HG03565 (cell line): ENCODE data around the gene GNPTAB.
"Not testable (repeated sequence)": the region's sequence is repeated elsewhere in the genome, so short reads cannot be mapped to it uniquely, and the experiment has no call there.

Experiments used
- ATAC-seq: cut with Tn5 transposase; IDR thresholded peaks from one replicate; pipeline ENCODE4 v1.9.1; 2021; ENCODE audit warnings: mild to moderate bottlenecking, moderate library complexity; ENCODE audit not compliant: unreplicated experiment

Gene GNPTAB

DNA sequence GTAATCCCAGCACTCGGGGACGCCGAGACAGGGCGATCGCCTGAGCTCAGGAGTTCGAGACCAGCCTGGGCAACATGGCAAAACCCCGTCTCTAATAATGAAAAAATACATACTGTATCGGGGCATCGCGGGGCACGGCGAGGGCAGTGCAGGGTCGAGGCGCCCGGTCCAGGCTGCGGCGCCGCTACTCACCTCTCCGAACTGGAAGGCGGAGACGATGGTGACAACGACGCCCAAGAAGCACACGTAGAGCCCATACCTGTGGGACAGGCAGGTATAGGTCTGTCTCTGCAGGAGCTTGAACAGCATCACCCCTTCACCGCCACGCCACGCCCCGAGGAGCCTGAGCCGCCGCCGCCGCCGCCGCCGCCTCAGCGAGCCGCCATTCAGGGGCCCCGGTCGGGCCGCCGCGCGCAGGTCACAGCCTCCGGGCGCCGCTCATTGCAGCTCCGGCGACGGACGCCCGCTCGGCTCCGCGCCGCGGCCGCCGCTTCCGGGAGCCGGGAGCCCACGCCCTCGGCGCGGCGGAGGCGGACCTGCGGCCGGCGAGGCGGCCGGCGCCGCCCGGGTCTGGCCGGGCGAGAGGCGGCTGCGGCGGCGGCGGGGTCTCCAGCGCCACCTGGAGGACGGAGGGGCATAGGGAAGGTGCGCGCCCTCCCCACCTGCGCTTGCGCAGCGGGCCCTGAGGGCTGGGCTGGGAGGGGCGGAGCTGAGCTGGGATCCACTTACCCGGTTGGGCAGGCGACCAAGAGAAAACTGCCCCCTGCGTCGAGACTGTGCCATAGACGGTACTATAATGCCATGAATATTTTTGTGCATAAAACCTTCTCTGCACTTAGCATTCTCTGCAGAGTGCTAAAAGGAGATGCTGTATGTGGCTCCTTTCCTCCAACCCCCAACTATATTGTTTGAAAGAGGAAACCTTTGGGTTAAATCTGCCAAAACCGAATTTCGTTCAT lies at the start of gene GNPTAB:
Gene GNPTAB (minus strand): TSS at position 593 of the 959 bp plus-strand sequence. CDS start 284 bp downstream, at position 309.
- peak; percentile 85 for ATAC-seq

DNA sequence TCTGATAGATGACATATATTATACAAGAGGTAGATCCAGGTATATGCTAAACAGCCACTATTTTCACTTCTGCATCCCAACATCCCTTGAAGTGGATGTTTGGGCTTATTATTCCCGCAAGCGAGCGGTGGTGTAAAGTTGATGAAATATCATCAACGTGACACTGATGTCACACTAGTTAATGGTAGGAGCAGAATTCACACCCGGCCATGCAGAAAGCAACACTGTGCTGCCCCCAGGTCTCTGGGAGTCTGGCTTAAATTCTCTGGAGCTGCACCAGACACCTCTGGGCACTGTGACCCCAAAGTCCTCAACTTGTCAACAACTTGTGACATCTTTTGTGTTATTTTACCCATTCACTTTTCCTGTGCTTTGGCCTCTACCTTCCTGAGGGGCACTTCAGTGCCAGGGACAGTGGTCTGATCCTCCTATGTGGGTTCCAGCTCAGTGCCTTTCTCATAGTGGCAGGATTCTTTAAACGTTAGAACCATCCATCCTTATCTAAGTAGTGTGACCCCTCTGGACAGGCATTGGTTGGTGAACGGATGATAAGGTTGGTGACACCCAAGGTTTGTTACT lies 47.6 kb upstream of the GNPTAB start:
- no peak for ATAC-seq

DNA sequence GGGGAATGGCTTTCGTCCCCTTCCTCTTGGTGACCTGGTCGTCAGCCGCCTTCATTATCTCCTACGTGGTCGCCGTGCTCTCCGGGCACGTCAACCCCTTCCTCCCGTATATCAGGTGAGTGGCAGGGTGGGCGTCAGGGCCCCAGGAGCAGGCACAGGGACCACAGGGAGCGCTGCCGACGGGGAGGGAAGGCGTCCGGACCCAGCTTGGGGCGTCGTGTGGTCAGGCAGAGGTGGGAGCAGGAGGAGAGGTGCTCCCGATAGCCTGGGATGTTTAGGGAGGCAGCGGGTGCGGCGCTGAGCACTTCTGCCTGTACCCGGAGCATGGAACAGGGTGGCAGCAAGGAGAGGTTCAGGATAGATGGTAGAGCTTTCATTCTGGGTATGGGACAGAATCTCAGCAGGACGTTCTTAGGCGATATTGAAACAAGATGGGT lies 47.1 kb upstream of the GNPTAB start:
- no peak for ATAC-seq

DNA sequence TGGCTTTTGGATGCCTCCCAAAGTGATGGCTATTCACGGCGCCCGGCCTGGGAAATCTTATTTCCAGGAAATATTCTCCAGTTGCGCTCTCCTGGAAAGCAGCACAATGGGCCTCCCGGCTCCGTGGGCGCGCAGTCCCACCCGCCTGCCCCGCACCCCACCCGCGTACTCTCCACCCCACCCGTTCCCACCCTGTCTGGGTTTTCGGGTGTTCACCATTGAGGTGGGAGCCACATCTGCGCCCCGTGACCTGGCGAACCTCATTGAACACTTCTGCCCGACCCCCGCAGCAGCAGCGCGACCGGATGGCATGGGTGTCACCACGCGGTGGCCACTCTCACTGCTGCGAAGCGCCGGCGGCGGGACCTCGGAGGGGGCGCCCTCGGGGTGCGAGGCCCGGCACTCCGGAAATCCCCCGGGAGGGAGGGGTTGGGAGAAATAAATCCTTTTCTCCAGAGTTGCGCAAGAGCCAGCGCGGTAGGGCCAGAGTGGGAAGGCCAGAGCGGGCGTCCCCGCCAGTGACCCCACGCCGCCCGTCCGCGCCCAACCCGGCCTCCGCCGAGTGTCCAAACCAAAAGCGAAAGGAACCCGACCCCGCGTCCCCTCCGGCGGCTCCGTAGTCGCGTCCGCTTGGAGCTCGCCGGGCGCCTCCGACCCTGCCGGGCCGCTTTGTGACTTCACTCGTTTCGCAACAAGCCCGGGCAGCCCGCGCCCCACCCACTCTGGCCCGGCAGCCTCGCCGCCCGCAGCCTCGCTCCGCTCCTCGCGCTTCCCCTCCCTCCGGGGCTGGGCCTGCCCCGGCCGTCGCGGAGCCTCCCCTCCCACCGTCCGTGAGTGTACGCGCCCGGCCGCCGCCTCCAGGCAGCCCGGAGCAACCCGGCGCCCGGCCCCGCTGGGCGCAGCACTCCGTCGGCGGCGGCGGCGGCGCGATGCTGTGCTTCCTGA lies 46.4 kb upstream of the GNPTAB start, which contains the start of gene DRAM1:
Gene DRAM1 (plus strand): TSS at position 720 of the 945 bp plus-strand sequence. CDS start 210 bp downstream, at position 930.
- ATAC-seq, result peak; percentile 81

DNA sequence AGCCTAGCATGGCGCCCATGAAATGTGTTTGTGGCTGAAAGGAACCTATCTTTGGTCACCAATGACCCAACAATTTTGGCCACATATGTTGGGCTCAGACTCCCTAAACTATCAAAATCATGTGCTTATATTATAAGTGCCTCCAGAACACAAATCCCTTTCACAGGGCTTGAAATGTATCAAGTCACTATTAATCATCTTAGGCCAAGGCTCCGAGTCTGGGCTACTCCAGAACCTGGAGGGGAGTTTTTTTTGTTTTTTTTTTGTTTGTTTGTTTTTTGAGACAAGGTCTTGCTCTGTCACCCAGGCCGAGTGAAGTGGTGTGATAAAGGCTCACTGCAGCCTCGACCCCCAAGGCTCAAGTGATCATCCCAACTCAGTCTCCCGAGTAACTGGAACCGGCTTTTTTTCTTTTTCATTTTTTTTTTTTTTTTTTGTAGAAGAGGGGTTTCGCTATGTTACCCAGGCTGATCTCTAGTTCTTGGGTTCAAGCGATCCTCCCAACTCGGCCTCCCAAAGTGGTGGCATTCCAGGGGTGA lies 45.6 kb upstream of the GNPTAB start:
- no peak for ATAC-seq

DNA sequence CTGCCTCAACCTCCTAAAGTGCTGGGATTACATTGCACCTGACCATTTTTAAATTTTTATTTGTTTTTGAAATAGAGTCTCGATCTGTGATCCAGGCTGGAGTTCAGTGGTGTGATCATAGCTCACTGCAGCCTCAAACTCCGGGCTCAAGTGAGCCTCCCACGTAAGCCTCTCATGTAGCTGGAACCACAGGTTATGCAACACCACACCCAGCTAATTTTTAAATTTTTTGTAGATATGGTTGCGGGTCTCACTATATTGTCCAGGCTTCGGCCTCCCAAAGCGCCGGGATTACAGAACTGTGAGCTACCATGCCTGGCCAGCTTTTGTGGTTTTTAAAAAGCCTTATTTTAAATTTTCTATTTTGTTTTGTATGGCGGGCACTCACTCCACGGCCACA lies 44.4 kb upstream of the GNPTAB start:
- ATAC-seq, result no peak

DNA sequence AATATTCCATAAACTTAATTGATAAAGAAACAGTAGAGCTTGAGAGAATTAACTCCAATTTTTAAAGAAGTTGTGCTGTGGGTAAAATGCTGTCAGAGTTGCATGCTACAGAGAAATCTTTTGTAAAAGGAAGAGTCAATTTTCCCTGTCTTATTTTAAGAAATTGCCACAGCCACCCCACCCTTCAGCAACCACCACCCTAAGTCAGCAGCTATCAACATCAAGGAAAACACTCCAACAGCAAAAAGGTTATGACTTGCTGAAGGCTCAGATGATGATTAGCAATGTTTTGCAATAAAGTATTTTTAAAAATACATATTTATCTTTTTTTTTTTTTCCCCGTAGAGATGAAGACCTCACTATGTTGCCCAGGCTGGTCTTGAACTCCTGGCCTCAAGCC lies 40.2 kb upstream of the GNPTAB start:
- no peak for ATAC-seq

DNA sequence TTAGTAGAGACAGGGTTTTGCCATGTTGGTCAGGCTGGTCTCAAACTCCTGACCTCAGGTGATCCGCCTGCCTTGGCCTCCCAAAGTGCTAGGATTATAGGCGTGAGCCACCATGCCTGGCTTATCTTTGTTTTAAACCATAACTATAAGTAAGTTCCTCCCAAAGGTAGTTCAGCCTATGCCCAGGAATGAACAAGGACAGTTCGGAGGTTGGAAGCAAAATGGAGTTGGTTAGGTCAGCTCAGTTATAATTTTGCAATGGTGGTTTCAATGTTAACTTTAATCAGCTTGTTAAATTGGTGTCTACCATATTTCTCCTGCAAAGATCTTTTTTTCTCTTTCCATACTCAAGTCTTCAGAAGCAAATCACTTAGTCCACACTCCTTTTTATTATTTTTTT lies 36.9 kb upstream of the GNPTAB start:
- ATAC-seq, result not testable (repeated sequence)

DNA sequence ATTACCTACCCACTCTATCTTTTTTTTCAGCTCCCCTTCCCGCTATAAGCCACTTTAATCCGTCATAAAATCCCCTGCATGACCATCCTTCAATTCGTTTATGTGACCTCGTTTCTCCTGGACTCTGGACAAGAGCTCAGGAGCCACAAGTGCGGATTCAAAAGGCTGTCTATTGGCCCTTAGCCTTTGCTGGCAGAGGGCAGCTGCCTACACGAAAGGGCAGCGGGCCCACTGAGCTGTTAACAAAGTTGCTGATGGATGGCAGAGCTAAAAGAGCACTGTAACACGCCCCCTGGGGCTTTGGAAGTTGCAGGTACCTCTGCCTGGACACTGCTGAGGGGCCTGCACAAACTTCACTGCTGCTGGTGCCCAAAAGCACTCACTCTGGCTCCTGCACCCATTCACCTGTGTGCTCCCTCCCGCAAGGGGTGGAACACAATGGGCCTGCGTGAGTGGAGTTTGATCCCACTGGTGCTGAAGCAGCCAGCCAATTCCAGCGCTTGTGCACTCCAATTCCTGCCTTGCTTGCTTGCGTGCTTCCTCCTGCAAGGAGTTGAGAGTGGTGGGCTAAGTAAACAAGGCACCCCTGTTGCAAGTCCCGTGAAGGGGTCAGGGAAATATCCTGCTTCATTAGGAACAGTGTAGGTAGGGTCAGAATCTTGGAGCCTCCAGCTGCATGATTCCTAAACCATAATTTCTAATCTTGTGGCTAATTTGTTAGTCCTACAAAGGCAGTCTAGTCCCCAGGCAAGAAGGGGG lies 36.0 kb upstream of the GNPTAB start:
- ATAC-seq, result no peak

DNA sequence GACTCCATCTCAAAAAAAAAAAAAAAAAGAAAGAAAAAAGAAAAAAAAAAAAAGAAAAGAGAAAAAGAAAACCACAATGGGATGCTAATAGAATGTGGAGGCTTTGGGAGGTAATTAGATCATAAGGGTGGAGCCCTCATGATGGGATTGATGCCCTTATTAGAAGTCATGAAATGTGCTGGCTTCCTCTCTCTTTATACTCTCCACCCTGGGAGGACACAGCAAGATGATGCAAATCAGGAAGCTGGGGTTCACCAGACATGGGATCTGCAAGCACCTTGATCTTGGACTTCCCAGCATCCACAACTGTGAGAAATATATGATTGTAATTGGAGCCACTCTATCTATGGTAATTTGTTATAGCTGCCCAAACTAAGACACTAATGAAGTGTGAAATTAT lies 33.2 kb upstream of the GNPTAB start:
- no peak for ATAC-seq

DNA sequence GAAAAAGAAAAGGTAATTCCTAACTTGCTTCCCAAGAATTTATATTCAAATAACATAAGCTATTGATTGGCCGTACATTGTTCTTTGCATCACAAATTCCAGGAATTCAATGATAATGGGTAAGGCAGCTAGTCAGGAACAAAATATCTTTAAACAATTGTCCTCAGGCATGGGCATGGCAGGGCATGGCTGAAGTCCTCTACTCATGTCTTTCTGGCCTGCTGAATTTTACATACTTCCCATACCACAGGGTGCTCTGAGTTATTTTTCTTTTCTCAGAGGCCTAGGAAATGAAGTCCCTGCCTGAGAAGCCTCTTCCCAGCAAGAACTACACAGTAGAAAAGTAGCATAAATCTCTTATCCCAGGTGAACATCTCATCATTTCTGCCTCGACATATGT lies 31.5 kb upstream of the GNPTAB start:
- ATAC-seq, result no peak

DNA sequence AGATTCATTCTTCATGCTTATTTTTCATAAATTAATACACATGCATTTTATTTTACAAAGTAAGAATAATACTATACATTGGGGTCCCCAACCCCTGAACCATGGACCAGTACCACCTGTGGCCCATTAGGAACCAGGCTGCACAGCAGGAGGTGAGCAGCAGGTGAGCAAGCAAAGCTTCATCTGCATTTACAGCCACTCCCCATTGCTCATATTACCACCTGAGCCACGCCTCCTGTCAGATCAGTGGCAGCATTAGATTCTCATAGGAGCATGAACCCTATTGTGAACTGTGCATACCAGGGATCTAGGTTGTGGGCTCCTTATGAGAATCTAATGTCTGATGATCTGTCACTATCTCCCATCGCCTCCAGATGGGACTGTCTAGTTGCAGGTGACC lies 30.9 kb upstream of the GNPTAB start:
- not testable (repeated sequence) for ATAC-seq

DNA sequence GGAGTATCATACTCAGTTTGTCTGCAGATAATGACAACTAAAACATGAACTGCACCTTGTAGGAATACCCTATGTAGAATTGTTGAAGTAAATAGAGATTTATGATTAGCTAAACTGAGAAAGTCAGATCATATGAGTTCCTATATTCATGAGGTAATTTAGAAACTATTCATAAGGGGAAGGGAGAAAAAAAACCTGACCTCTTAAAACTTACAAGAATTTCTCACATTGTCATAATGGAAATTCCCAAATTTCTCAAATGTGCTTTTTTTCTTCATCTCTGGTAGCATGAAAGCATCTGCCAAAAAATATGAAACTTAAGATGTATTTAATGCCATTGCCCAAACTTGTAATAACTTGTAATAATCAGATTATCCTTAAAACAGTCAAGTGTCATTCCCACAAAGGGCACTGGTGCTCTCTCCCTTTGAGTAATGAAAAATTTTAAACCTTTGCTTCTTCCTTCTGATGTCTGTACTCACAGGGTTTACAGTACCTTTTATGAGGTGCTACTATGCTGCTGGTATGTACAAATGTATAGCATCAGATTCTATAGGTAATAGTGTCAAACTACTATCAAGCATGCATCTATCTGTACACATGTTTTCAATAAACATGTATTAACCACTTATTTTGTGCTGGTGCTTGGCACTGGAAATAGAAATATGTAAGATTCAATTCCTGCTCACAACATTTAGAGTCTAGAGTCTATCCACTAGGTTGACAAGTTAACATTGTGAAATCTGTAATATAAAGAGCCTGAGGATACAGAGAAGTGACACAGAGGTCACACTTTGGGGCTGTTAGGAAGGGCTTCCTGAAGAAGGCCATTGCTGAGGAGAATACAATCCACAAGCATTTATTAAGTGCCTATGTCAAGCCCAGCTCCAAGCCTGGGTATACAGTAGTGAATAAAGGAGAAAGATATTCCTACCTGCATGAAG lies 29.2 kb upstream of the GNPTAB start:
- peak; percentile 48 for ATAC-seq

DNA sequence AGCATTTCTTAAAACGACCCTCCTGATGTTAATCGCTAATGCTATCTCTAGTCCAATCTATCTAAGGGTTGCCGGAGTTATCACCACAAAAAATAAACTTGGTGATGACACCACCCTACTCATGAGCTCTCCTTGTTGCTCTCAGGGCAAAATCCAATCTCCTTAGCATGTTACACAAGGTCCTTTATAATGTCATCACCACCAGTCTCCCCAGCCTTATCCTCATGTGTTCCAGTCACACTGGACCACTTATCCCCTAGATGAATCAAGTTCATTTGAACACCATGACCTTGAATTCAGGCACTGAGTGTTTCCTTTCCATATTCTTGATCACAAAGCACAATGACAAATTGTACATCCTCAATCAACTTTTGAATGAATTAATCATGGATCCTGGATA lies 27.6 kb upstream of the GNPTAB start:
- ATAC-seq, result no peak

DNA sequence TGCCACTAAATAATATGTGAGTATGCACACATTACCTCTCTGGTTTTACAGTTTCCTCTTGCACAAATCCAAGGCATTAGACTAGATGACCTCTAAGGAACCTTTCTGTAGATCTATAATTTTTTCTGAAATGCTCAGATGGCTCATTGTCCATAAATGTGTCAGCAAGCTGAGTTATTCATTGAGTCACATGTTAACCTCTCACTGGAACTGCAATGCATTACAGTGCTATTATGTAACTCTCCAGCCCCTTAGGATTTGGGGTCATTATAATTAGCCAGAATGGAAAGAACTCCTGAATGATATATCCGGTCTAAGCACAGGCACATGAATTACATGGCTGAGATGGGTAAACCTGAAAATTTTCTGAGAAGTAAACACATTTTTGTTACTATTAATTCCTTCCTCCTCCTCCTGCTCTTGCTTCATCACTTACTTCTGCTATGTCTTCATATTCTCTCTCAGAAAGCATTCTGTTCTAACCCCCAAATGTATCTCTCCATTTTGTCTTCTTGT lies 26.3 kb upstream of the GNPTAB start:
- ATAC-seq, result peak; percentile 31

DNA sequence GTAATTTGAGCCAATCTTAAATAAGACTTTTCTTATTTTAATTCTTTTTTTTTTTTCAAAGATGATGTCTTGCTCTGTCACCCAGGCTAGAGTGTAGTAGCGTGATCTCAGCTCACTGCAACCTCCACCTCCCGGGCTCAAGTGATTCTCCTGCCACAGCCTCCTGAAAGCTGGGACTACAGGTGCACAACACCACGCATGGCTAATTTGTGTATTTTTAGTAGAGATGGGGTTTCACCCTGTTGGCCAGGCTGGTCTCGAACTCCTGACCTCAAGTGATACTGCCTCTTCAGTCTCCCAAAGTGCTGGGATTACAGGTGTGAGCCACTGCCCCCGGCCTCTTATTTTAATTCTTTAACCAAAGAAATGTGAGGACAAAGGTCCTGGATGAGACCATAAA lies 25.9 kb upstream of the GNPTAB start:
- ATAC-seq, result not testable (repeated sequence)

DNA sequence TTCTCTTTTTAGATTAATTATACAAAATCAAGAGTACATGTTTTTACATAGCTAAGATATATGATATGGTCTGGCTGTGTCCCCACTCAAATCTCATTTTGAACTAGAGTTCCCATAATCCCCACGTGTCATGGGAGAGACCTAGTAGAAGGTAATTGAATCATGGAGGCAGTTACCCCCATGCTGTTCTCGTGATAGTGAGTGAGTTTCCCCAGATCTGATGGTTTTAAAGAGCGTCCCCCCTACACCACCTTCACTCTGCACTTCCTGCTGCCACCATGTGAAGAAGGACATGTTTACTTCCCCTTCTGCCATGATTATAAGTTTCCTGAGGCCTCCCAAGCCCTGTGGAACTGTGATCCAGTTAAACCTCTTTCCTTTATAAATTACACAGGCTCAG lies 25.2 kb upstream of the GNPTAB start:
- ATAC-seq, result no peak

DNA sequence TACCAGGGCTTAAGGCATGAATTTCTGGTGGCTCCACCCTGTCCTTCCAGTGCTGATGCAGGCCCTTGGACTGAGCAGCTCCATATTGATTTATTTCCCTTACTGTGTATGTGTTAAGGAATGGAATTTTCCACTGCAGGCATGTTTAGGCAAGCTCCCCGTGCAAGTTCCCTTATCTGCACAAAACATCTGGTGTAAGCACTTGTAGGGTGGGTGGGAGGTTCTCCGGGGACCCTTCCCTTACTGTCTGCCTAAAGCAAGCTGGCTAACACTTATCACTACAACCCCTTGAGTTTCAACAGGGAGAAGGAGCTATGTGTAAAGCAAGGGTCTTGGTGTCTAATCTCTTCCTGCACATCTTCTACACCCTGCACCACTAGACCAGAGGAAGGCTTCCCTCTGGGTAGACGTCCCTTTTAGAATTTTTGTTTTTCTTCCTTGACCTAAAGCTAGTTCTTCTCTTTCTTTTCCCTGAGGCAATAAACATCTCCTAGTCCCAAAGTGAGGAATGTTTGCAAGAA lies 24.7 kb upstream of the GNPTAB start:
- ATAC-seq, result no peak
